Kidney capillary endothelial cell (primary cell): ENCODE data around the gene SP140.
"Not testable (repeated sequence)": the region's sequence is repeated elsewhere in the genome, so short reads cannot be mapped to it uniquely, and the experiment has no call there.

Experiments
- DNase-seq: peaks from one replicate; pipeline ENCODE4 v3.0.0-alpha.2; 2018; ENCODE audit warnings: low spot score

The SP140 gene

GRCh38 chr2:230326453-230327417 is 101.2 kb downstream of the SP140 start, which contains the start of gene SP140L:
Gene SP140L, plus strand, starts transcription at chr2:230327193. Its CDS starts 77 bp downstream, at chr2:230327270.
- peak; percentile 86 for DNase-seq

GRCh38 chr2:230327418-230328154 is 102.0 kb downstream of the SP140 start:
- no peak for DNase-seq

GRCh38 chr2:230328155-230328458 is 102.6 kb downstream of the SP140 start:
- DNase-seq: no peak

- DNase-seq: no peak
Measured at GRCh38 chr2:230329946-230330605, 104.5 kb downstream of the SP140 start.

GRCh38 chr2:230330725-230331124 is 105.2 kb downstream of the SP140 start:
- no peak for DNase-seq

- DNase-seq: no peak
Measured at GRCh38 chr2:230335461-230335863, 109.9 kb downstream of the SP140 start.

- DNase-seq: no peak
Measured at GRCh38 chr2:230335864-230336506, 110.4 kb downstream of the SP140 start.

- not testable (repeated sequence) for DNase-seq
Measured at GRCh38 chr2:230341936-230342528, 116.5 kb downstream of the SP140 start.

- DNase-seq: not testable (repeated sequence)
Measured at GRCh38 chr2:230343041-230343624, 117.6 kb downstream of the SP140 start.

- DNase-seq: no peak
Measured at GRCh38 chr2:230343747-230344146, 118.2 kb downstream of the SP140 start.

- no peak for DNase-seq
Measured at GRCh38 chr2:230346465-230346864, 120.9 kb downstream of the SP140 start.

- no peak for DNase-seq
Measured at GRCh38 chr2:230346921-230347533, 121.5 kb downstream of the SP140 start.

- DNase-seq: no peak
Measured at GRCh38 chr2:230347659-230348305, 122.2 kb downstream of the SP140 start.

GRCh38 chr2:230348787-230349186 is 123.3 kb downstream of the SP140 start:
- DNase-seq: no peak

GRCh38 chr2:230356084-230356483 is 130.5 kb downstream of the SP140 start:
- DNase-seq: no peak

- peak; percentile 31 for DNase-seq
Measured at GRCh38 chr2:230358305-230358704, 132.8 kb downstream of the SP140 start.

- no peak for DNase-seq
Measured at GRCh38 chr2:230360028-230360427, 134.5 kb downstream of the SP140 start.

- no peak for DNase-seq
Measured at GRCh38 chr2:230362030-230362691, 136.6 kb downstream of the SP140 start.
